Activated CD8-positive, alpha-beta memory T cell treated with anti-CD3 and anti-CD28 coated beads for 36 hours (primary cell): ENCODE results near the gene CHTOP. TPM values are rescaled to one million over a fixed set of nuclear protein-coding genes. Genes with fewer than 3 reads are reported as not detected.

Experiments
- CTCF ChIA-PET: fragments of 350-600 bp; sonication (Branson Sonifier 250); formaldehyde crosslinking; loops from one replicate; lab custom pipeline; 2021; ENCODE audit warnings: antibody characterized with exemption; lab: Charles Lee
- POLR2A ChIA-PET: fragments of 350-600 bp; sonication (Branson Sonifier 250); formaldehyde crosslinking; loops from one replicate; lab custom pipeline; 2021; ENCODE audit warnings: antibody characterized with exemption; lab: Charles Lee
- total RNA-seq, 2 experiments: library from RNA; stranded (reverse); gene quantifications; one replicate each; pipeline ENCODE4 v1.2.3, GENCODE V29; 2021

Gene CHTOP
- total RNA-seq, 2 experiments from 2014 or later = 90.4 to 93.0 TPM

- ChIA-PET CTCF (no interaction called here), POLR2A (interaction anchor here (0.9 kb wide), 1 partner anchor 35 kb away, joined by 4 read pairs; no protein-coding TSS in a partner anchor)
These were observed 35.7 kb downstream of the CHTOP start for GRCh38 chr1:153669606-153670005.

DNA sequence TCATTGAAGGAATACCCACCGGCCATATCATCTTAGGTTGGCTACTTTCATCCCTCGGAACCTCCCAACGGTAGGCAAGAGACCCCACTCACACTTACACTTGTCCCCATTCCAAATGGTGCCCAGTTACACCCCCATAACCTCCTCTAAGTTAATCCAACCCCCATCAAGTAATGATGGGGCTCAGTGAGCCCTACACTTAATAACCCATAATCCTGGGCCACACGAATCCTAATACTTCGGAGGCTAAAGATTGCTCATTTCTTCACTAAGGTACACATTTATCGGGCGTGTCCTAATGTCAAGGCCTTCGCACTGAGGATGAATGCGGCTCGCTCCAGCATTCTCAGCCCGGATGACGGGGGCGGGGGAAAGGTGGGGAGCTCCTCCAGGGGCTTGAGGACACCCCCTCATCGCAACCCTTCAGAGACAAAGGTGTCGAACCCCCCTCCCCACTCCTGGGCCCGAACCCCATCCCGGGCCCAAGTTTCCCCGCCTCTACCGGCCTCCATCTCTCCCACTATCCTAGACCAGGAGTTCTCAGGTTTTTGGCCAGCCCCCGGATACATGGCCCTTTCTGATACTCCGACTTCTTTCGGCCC is 36.5 kb downstream of the CHTOP start:
- ChIA-PET POLR2A (interaction anchor here (0.9 to 1.0 kb wide), 3 partner anchors 11 to 37 kb away, joined by 3 to 4 read pairs (median 3); partner anchors contain the start of genes CHTOP and SNAPIN), CTCF (interaction anchor here (0.6 kb wide), 1 partner anchor 9 kb away, joined by 3 read pairs; no protein-coding TSS in a partner anchor)

- CTCF ChIA-PET = interaction anchor here (1.0 to 2.2 kb wide), 4 partner anchors 10 to 316 kb away, joined by 3 to 7 read pairs (median 5); partner anchors contain the start of gene CHTOP
- POLR2A ChIA-PET = interaction anchor here (1.0 to 1.4 kb wide), 3 partner anchors 12 to 37 kb away, joined by 3 to 6 read pairs (median 3); partner anchors contain the start of genes CHTOP and SNAPIN
These were observed 37.2 kb downstream of the CHTOP start, which contains the start of gene ILF2 for GRCh38 chr1:153670859-153671627. Gene ILF2, minus strand, starts transcription at chr1:153670993. Its CDS starts 71 bp downstream, at chr1:153670922.

- ChIA-PET POLR2A (interaction anchor here (0.7 to 1.4 kb wide), 3 partner anchors 31 to 322 kb away, joined by 3 to 6 read pairs (median 4); partner anchors contain the start of gene CHTOP), CTCF (interaction anchor here (0.6 to 2.2 kb wide), 6 partner anchors 9 to 315 kb away, joined by 3 to 7 read pairs (median 4); partner anchors contain the start of gene CHTOP)
These were observed 37.9 kb downstream of the CHTOP start for GRCh38 chr1:153671628-153672353.

DNA sequence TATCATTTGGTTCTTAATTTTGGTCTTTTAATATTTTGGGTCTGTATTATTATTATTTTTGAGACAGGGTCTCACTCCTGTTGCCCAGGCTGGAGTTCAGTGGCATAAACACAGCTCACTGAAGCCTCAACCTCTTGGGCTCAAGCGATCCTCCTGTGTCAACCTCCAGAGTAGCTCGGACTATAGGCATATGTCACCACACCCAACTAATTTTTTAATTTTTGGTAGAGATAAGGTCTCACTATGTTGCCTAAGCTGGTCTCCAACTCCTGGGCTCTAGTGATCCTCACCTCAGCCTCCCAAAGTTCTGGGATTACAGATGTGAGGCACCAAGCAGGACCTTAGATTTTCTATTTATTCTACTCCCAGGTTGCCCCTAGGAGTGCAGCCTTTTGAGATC is 39.6 kb downstream of the CHTOP start:
- POLR2A ChIA-PET = no interaction called here

DNA sequence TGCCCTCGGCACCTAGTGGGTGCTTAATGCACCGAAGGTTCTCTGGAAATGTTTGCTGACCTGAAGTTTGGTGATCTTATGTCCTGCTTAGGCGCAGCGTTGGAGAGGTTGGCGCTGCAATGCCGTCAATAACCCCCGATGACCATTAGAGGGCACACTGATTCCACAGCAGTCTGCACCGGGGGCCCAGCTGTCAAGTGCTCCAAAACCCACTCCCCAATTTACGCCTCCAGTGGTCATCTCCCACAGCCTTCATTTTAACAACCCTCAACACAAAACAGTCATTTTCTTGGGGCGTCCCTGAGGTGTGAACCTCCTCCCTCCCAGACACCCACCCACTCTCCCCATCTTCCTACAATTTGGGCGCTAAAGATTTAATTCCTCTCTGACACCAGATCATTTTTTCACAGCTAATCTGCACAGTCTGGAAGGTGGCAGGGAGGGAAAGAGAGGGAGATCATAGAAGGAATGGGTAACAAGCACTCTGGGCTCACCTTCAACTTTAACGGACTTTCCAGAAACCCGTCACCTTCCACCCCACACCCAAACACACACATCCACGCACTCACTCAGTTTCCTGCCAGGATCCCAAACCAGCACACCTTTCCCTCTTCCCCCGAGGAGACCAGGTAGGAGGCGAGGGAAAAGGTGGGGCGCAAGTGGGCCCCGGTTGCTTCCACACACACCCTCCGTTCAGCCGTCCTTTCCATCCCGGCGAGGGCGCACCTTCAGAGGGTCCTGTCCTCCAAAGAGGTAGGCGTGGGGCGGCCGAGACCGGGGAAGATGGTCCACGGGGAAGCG is 44.1 kb downstream of the CHTOP start:
- POLR2A ChIA-PET = interaction anchor here (0.6 kb wide), 1 partner anchor 49 kb away, joined by 10 read pairs; no protein-coding TSS in a partner anchor
- CTCF ChIA-PET = interaction anchor here (0.6 to 3.3 kb wide), 14 partner anchors 8 to 308 kb away, joined by 3 to 10 read pairs (median 4); partner anchors contain the start of genes CREB3L4, DENND4B and RAB13

More for the DNA sequence above, 39.6 kb downstream of the CHTOP start:
- CTCF ChIA-PET = interaction anchor here (0.7 to 1.6 kb wide), 5 partner anchors 14 to 589 kb away, joined by 3 to 4 read pairs (median 3); no protein-coding TSS in a partner anchor

DNA sequence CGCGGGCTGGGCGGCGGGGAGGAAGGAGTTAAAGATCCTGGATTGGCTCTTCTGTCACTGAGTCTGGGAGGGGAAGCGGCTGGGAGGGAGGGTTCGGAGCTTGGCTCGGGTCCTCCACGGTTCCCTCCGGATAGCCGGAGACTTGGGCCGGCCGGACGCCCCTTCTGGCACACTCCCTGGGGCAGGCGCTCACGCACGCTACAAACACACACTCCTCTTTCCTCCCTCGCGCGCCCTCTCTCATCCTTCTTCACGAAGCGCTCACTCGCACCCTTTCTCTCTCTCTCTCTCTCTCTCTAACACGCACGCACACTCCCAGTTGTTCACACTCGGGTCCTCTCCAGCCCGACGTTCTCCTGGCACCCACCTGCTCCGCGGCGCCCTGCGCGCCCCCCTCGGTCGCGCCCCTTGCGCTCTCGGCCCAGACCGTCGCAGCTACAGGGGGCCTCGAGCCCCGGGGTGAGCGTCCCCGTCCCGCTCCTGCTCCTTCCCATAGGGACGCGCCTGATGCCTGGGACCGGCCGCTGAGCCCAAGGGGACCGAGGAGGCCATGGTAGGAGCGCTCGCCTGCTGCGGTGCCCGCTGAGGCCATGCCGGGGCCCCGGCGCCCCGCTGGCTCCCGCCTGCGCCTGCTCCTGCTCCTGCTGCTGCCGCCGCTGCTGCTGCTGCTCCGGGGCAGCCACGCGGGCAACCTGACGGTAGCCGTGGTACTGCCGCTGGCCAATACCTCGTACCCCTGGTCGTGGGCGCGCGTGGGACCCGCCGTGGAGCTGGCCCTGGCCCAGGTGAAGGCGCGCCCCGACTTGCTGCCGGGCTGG is 44.9 kb downstream of the CHTOP start, which contains the start of gene NPR1:
Gene NPR1, plus strand, starts transcription at position 170 of the 818 bp plus-strand sequence. Its CDS starts 421 bp downstream, at position 591.
- POLR2A ChIA-PET = interaction anchor here (0.6 kb wide), 1 partner anchor 49 kb away, joined by 10 read pairs; no protein-coding TSS in a partner anchor
- CTCF ChIA-PET = interaction anchor here (1.0 to 3.3 kb wide), 10 partner anchors 7 to 307 kb away, joined by 3 to 10 read pairs (median 4); partner anchors contain the start of genes CREB3L4 and RAB13

DNA sequence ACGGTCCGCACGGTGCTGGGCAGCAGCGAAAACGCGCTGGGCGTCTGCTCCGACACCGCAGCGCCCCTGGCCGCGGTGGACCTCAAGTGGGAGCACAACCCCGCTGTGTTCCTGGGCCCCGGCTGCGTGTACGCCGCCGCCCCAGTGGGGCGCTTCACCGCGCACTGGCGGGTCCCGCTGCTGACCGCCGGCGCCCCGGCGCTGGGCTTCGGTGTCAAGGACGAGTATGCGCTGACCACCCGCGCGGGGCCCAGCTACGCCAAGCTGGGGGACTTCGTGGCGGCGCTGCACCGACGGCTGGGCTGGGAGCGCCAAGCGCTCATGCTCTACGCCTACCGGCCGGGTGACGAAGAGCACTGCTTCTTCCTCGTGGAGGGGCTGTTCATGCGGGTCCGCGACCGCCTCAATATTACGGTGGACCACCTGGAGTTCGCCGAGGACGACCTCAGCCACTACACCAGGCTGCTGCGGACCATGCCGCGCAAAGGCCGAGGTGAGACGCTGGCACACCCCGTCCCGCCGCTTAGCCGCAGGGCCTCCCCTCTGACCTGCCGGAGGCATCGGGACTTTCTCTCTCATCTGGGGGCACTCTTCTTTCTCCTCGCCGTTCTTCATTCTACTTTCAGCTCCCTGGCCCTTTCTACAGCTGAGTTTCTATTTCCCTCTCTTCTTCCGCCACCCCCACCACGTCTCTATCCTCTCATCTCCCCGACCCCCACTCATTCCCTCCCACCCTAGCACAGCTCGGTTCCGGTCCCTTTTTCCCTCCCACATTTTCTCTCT is 45.7 kb downstream of the CHTOP start:
- CTCF ChIA-PET = interaction anchor here (2.2 to 2.4 kb wide), 2 partner anchors 169 to 307 kb away, joined by 8 to 10 read pairs; partner anchors contain the start of gene RAB13
- POLR2A ChIA-PET = no interaction called here

GRCh38 chr1:153680120-153680403 is 46.2 kb downstream of the CHTOP start:
- ChIA-PET CTCF (no interaction called here), POLR2A (no interaction called here)

DNA sequence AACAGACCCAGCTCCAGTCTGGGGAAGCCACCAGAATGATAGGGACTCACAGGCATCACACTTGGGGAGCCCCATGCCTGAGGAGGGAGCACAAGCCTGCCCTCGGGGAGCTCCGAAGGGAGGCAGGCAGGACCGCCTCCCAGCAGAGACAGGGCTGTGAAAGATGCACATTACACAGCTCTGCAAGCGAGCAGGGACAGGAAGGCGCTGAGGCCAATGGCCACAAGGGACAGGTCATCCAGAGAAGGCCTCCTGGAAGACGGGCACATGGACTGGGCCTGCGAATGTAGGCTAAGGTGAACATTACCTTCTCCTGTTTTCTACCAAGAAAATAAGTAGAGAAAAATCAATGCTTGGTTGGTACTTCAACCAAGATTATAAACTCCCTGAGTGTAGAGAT is 48.9 kb downstream of the CHTOP start:
- ChIA-PET CTCF (interaction anchor here (0.5 kb wide), 1 partner anchor 27 kb away, joined by 3 read pairs; no protein-coding TSS in a partner anchor), POLR2A (no interaction called here)

GRCh38 chr1:153683854-153684253 is 50.0 kb downstream of the CHTOP start:
- POLR2A ChIA-PET = no interaction called here
- CTCF ChIA-PET = interaction anchor here (0.5 kb wide), 1 partner anchor 730 kb away, joined by 3 read pairs; no protein-coding TSS in a partner anchor

DNA sequence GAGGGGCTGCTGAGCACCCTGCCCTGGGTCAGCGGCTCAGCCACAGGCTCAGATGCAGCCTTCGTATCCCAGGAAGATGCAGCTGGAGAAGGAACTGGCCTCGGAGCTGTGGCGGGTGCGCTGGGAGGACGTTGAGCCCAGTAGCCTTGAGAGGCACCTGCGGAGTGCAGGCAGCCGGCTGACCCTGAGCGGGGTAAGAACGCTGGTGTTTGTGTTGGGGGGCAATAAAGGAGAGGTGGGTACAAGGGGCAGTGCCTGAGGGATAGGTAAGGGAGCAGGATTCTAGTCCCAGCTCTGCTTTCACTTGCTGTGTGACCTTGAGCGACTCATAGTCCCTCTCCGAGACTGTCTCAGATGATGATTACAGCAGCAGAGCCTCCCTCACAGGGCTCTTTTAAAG is 51.0 kb downstream of the CHTOP start:
- ChIA-PET POLR2A (no interaction called here), CTCF (no interaction called here)

DNA sequence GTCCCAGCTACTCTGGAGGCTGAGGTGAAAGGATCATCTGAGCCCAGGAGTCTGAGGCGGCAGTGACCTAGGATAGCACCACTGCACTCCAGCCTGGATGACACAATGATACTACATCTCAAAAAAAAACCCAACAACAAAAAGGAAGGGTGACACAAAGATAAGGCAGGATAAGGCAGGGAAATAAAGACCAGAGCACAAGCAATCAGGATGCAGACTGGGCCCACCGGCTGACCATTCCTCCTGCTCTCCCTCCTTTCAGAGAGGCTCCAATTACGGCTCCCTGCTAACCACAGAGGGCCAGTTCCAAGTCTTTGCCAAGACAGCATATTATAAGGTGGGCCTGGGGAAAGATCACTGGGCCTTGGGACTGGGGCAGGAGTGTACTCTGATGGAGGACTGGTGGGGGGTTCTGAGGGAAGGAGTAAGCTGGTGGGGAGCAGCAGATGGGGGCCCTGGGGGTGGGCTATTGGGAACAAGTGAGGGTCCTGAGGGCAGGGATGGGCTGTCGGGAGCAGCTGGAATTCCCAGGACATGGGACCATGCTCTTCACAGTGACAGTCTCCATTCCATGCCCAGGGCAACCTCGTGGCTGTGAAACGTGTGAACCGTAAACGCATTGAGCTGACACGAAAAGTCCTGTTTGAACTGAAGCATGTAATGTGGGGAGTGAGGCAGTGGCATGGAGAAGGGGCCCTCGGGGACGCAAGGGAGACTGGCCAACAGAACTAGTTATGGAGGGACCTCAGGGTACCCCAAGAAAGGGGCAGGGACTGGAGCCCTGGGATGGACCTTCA is 51.9 kb downstream of the CHTOP start:
- POLR2A ChIA-PET = no interaction called here

GRCh38 chr1:153687346-153688125 is 53.7 kb downstream of the CHTOP start:
- ChIA-PET CTCF (interaction anchor here (0.5 kb wide), 1 partner anchor 14 kb away, joined by 4 read pairs; no protein-coding TSS in a partner anchor), POLR2A (no interaction called here)

More for the DNA sequence above, 51.9 kb downstream of the CHTOP start:
- CTCF ChIA-PET = interaction anchor here (1.2 kb wide), 1 partner anchor 8 kb away, joined by 4 read pairs; no protein-coding TSS in a partner anchor
